Stimulated activated CD8-positive, alpha-beta memory T cell treated with anti-CD3 and anti-CD28 coated beads, Interleukin-7, amount 100 ng/mL, for 4 hours (primary cell): ENCODE measurements around the gene NAT16.
"Not testable (repeated sequence)": the region's sequence is repeated elsewhere in the genome, so short reads cannot be mapped to it uniquely, and the experiment has no call there.

Source experiments
- DNase-seq, 2 donors: peaks; one replicate each; pipeline ENCODE4 v3.0.0-alpha.2; 2020; ENCODE audit warnings: low read depth in 2 of 2

The NAT16 gene

GRCh38 chr7:101201695-101202602, 21.9 kb upstream of the NAT16 start:
- DNase-seq, result no peak

GRCh38 chr7:101200862-101201599, 20.9 kb upstream of the NAT16 start, which contains the start of gene MOGAT3:
TSS of gene MOGAT3 (minus strand) at chr7:101201036. CDS start at chr7:101200854, 182 bp downstream.
- DNase-seq, result no peak

GRCh38 chr7:101200504-101200861, 20.4 kb upstream of the NAT16 start:
- no peak for DNase-seq

GRCh38 chr7:101199522-101199921, 19.4 kb upstream of the NAT16 start:
- not testable (repeated sequence) for DNase-seq

- no peak for DNase-seq
Observed at GRCh38 chr7:101198476-101198875, 18.4 kb upstream of the NAT16 start.

GRCh38 chr7:101197991-101198390, 17.9 kb upstream of the NAT16 start:
- DNase-seq, result no peak

- DNase-seq, result no peak
Observed at GRCh38 chr7:101195884-101196283, 15.8 kb upstream of the NAT16 start.

- no peak for DNase-seq
Observed at GRCh38 chr7:101189109-101189508, 9.0 kb upstream of the NAT16 start.

GRCh38 chr7:101186844-101187428, 6.8 kb upstream of the NAT16 start:
- no peak for DNase-seq

GRCh38 chr7:101186194-101186593, 6.1 kb upstream of the NAT16 start:
- no peak for DNase-seq

- DNase-seq, result no peak
Observed at GRCh38 chr7:101185258-101185839, 5.3 kb upstream of the NAT16 start.

- no peak for DNase-seq
Observed at GRCh38 chr7:101179713-101180112, 380 bp downstream of the NAT16 start.

- DNase-seq, result no peak
Observed at GRCh38 chr7:101179117-101179516, 976 bp downstream of the NAT16 start.

- no peak for DNase-seq
Observed at GRCh38 chr7:101177644-101178043, 2.4 kb downstream of the NAT16 start.

- no peak for DNase-seq
Observed at GRCh38 chr7:101175664-101176063, 4.4 kb downstream of the NAT16 start.

- DNase-seq, result no peak
Observed at GRCh38 chr7:101174322-101174854, 5.7 kb downstream of the NAT16 start.

GRCh38 chr7:101173752-101174244, 6.3 kb downstream of the NAT16 start:
- DNase-seq, result no peak

- DNase-seq, result no peak
Observed at GRCh38 chr7:101172854-101173751, 7.0 kb downstream of the NAT16 start.

- DNase-seq, result no peak
Observed at GRCh38 chr7:101172005-101172853, 7.9 kb downstream of the NAT16 start.

GRCh38 chr7:101171442-101171837, 8.7 kb downstream of the NAT16 start:
- DNase-seq, result no peak
